Endothelial cell of umbilical vein (primary cell): ENCODE measurements around the gene RALGPS1. TPM values are rescaled to one million over a fixed set of nuclear protein-coding genes. Genes with fewer than 3 reads are reported as not detected.

Experiments
- BruUV-seq: library from RNA; stranded (reverse); fragments of 400-500 nt; replicated peaks from 2 replicates; lab custom pipeline; 2021; lab: Mats Ljungman, UMichigan
- CTCF ChIA-PET: fragments of 300-600, 350-600 bp; sonication (Branson Sonifier 250); formaldehyde crosslinking; loops from one replicate; lab custom pipeline; 2021; ENCODE audit warnings: antibody characterized with exemption, inconsistent platforms; lab: Charles Lee
- POLR2A ChIA-PET: fragments of 300-600, 350-600 bp; sonication (Branson Sonifier 250); formaldehyde crosslinking; loops from one replicate; lab custom pipeline; 2021; ENCODE audit warnings: antibody characterized with exemption, inconsistent platforms; lab: Charles Lee
- DNase-seq: peaks from one replicate; pipeline ENCODE4 v3.0.0-alpha.2; 2011; ENCODE audit warnings: low read depth, low spot score
- FAIRE-seq: peaks from 2 replicates; lab custom pipeline; 2011; peaks lifted over from hg19 to GRCh38; lab: Jason Lieb, UNC
- H2AFZ ChIP-seq: 2 replicates; pipeline ENCODE4 v1.6.0; 2012; ENCODE audit warnings: low read depth, low read length, control low read depth, inconsistent platforms
- H3K27ac ChIP-seq: 2 replicates; pipeline ENCODE4 v1.5.1; 2011; ENCODE audit warnings: low read depth, mild to moderate bottlenecking, control low read depth, low read length, moderate library complexity; ENCODE audit not compliant: insufficient read depth
- H3K27me3 ChIP-seq, 2 experiments: 2 replicates each; pipeline versions ENCODE4 v1.6.0 to v1.6.1; 2011; ENCODE audit warnings: low read length in 2 of 2, mixed read lengths in 1 of 2; ENCODE audit not compliant: control insufficient read depth in 2 of 2, insufficient read depth in 2 of 2
- H3K36me3 ChIP-seq, 2 experiments: 2 replicates in 1 of 2; 3 replicates in 1 of 2; pipeline ENCODE4 v1.5.1; 2011; ENCODE audit warnings: low read length in 2 of 2, mild to moderate bottlenecking in 1 of 2, moderate library complexity in 1 of 2; ENCODE audit not compliant: control insufficient read depth in 2 of 2, insufficient read depth in 2 of 2; ENCODE audit errors: extremely low read depth in 1 of 2
- H3K4me1 ChIP-seq: 3 replicates; pipeline ENCODE4 v1.5.1; 2011; ENCODE audit warnings: mild to moderate bottlenecking, low read length; ENCODE audit not compliant: control insufficient read depth, insufficient read depth; ENCODE audit errors: extremely low read depth
- H3K4me2 ChIP-seq: 2 replicates; pipeline ENCODE4 v1.6.1; 2011; ENCODE audit warnings: low read length, control low read depth, mixed read lengths; ENCODE audit not compliant: insufficient read depth
- H3K4me3 ChIP-seq, 3 experiments: fragments of 200-600 bp in 1 of 3; sonication (generic), shearing (Covaris generic) in 1 of 3; replicated peaks in 1 of 3; 2 replicates each; pipeline ENCODE4 v1.5.1; 2011 to 2016; ENCODE audit warnings: control low read depth in 3 of 3, low read length in 3 of 3, mild to moderate bottlenecking in 2 of 3, inconsistent platforms in 1 of 3, low read depth in 1 of 3, moderate library complexity in 1 of 3; ENCODE audit not compliant: insufficient read depth in 1 of 3
- H3K79me2 ChIP-seq: 2 replicates; pipeline ENCODE4 v1.6.0; 2012; ENCODE audit warnings: low read length, inconsistent platforms; ENCODE audit not compliant: control insufficient read depth, insufficient read depth
- H3K9ac ChIP-seq: replicated peaks from 2 replicates; pipeline ENCODE3; 2011; ENCODE audit warnings: low read length, control low read depth; ENCODE audit not compliant: insufficient read depth; ENCODE audit errors: extremely low read depth
- H3K9me1 ChIP-seq: replicated peaks from 3 replicates; pipeline ENCODE4 v1.6.0; 2011; ENCODE audit warnings: mild to moderate bottlenecking, low read length; ENCODE audit not compliant: control insufficient read depth, insufficient read depth; ENCODE audit errors: extremely low read depth
- H3K9me3 ChIP-seq: replicated peaks from 2 replicates; pipeline ENCODE4 v1.5.1; 2012; ENCODE audit warnings: low read length, inconsistent platforms; ENCODE audit not compliant: control insufficient read depth, insufficient read depth
- H4K20me1 ChIP-seq: replicated peaks from 2 replicates; pipeline ENCODE3; 2011; ENCODE audit warnings: mild to moderate bottlenecking, low read length; ENCODE audit not compliant: control insufficient read depth, insufficient read depth; ENCODE audit errors: extremely low read depth
- CTCF ChIP-seq, 2 donors: IDR thresholded peaks; 1 replicate in 1 of 2; 2 replicates in 1 of 2; pipeline ENCODE4 v1.5.1; 2011; ENCODE audit warnings: low read length in 2 of 2, mild to moderate bottlenecking in 2 of 2, moderate library complexity in 2 of 2, control low read depth in 1 of 2, inconsistent platforms in 1 of 2, low read depth in 1 of 2; ENCODE audit not compliant: insufficient read depth in 1 of 2; ENCODE audit errors: extremely low read depth in 1 of 2
- EZH2 ChIP-seq: IDR thresholded peaks from 2 replicates; pipeline ENCODE4 v1.6.1; 2012; ENCODE audit warnings: borderline replicate concordance, low read depth, mild to moderate bottlenecking, moderate library complexity, low read length, inconsistent platforms; ENCODE audit not compliant: severe bottlenecking
- GATA2 ChIP-seq: IDR thresholded peaks from 2 replicates; pipeline ENCODE4 v1.7.0; 2011; ENCODE audit warnings: low read depth, mild to moderate bottlenecking, moderate library complexity, mixed read lengths, low read length; ENCODE audit not compliant: insufficient read length, insufficient read depth
- MYC ChIP-seq: IDR thresholded peaks from one replicate; pipeline ENCODE4 v1.6.1; 2011; ENCODE audit warnings: mild to moderate bottlenecking, low read depth, low read length
- POLR2A ChIP-seq: IDR thresholded peaks from 2 replicates; pipeline ENCODE4 v1.6.1; 2012; ENCODE audit warnings: low read depth, mild to moderate bottlenecking, control low read depth, low read length
- POLR2AphosphoS5 ChIP-seq: IDR thresholded peaks from 2 replicates; pipeline ENCODE4 v1.6.1; 2012; ENCODE audit warnings: low read depth, mild to moderate bottlenecking, control low read depth, low read length, moderate library complexity; ENCODE audit not compliant: insufficient read depth
- dilution Hi-C: fragments of 300-500 bp; cut with MboI; formaldehyde crosslinking; loops from one replicate; pipeline ENCODE4 v1.15.0; 2019; ENCODE audit warnings: low sequenced_read_pairs; ENCODE audit not compliant: extremely low pct_ligation_motif_present
- intact Hi-C: fragments of 100-400 bp; cut with micrococcal nuclease; formaldehyde crosslinking; loops from one replicate; pipeline ENCODE4 v1.10.0; 2022
- polyA plus RNA-seq, 4 experiments: library from polyadenylated mRNA; depleted of rRNA in 3 of 4; stranded (reverse) in 3 of 4; unstranded in 1 of 4; fragments of >200 nt; gene quantifications; 2 replicates each; pipeline versions ENCODE4 v1.2.1 to v1.2.3, GENCODE V29; 2011 to 2012; ENCODE audit warnings: missing spikeins in 1 of 4
- total RNA-seq: library from RNA; stranded (reverse); gene quantifications from 2 replicates; pipeline ENCODE4 v1.2.3, GENCODE V29; 2021

Gene RALGPS1
- total and polyA plus RNA-seq, 2 donors (not counting 3 experiments of a cell fraction or from before 2014, with no cell fraction given): 3.8 to 5.5 TPM

DNA sequence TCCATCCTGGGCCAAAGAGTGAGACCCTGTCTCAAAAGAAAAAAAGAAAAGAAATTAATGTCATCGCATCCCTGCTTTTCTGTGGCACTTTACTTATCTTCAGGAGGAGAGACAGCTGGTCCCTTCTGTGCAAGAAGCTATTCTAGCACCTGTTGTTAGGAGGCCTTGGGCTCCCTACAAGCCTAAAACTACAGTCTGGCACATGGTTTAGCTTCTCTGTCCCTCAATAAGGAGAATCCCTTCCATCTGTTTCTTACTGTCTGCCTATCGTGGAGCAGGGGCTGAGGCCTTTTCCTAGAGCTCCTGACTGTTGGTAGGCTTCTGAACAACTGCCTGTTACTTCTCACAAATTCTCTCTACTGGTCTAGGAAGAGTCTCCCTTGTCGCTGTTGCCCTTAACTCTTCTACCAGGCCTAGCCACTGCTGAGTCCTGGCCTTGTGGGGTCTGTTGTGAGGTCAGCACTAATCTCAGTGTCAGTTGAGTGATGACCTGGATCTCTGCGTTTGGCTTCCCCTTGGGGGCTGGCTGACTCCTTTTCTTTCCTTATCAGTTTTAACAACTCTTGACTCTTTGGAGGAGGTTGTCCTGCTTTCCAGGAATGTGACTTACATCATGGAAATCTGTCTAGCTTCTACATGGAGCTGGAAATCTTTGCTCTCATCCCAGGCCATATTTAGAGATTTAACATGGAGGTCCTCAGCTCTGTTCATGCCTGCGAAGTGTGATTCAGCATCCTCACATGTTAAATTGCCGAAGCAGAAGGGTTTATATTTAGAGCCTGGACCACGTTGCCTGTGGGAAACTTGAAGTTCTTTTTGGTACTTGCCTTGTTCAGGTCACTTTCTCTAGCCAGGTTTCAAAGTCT is 344.3 kb downstream of the RALGPS1 start:
- FAIRE-seq (no peak), DNase-seq (no peak)
- no peaks in the 10 kb centered on the region for H3K36me3 ChIP-seq
- POLR2A ChIA-PET: no interaction called here
- intact Hi-C loops (no loop called here), dilution Hi-C loops (no loop called here)
- no peaks in the 10 kb centered on the region for H3K27me3 ChIP-seq
- CTCF ChIA-PET: interaction anchor here (1.0 kb wide), 1 partner anchor 89 kb away, joined by 4 read pairs; no protein-coding TSS in a partner anchor
- H4K20me1 ChIP-seq: no peaks in the 10 kb centered on the region
- no peak overlapping the region for H3K4me2 ChIP-seq
- no peak overlapping the region for H3K9ac ChIP-seq
- no peaks in the 10 kb centered on the region for H3K4me1 ChIP-seq
- no peak overlapping the region for H3K4me3 ChIP-seq
- H3K9me1 ChIP-seq: no peaks in the 10 kb centered on the region
- no peak for TF ChIP-seq POLR2A
- no peak for TF ChIP-seq EZH2
- TF ChIP-seq CTCF (IDR thresholded peaks at IDR 0.05; ENCODE audit: extremely low read depth in 1 of 2, insufficient read depth in 1 of 2, low read depth in 1 of 2, low read length in 2 of 2): no peak
- no peak for TF ChIP-seq GATA2
- BruUV-seq: no TSS peak
- H3K79me2 ChIP-seq: no peaks in the 10 kb centered on the region
- no peaks in the 10 kb centered on the region for H3K9me3 ChIP-seq
- H3K27ac ChIP-seq: no peak overlapping the region
- H2AFZ ChIP-seq: no peak overlapping the region

DNA sequence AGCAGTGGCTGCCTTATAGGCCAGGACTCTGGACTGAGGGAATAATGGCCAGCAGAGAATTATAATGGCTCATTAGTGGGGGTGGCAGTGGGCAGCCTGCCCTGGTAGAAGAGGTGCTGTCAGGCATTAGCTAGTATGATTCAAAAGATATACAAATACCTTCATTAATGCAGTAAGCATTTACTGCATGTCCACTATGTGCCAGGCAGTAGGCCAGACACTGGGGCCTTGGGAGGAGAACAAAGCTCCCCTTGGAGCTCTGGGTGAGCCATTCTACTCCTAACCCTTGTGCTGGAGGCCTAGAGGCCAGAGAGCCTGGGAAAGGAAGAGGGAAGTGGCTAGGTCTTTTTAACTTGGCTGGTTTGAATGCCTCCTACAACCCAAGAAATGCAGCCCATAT is 348.0 kb downstream of the RALGPS1 start:
- BruUV-seq: no TSS peak
- H3K27me3 ChIP-seq: no peaks in the 10 kb centered on the region
- dilution Hi-C loops (no loop called here), intact Hi-C loops (no loop called here)
- no peaks in the 10 kb centered on the region for H3K36me3 ChIP-seq
- H4K20me1 ChIP-seq: no peaks in the 10 kb centered on the region
- H3K79me2 ChIP-seq: no peaks in the 10 kb centered on the region
- no peak for DNase-seq
- ChIA-PET CTCF (interaction anchor here (0.7 kb wide), 1 partner anchor 10 kb away, joined by 3 read pairs; no protein-coding TSS in a partner anchor), POLR2A (no interaction called here)
- no peak overlapping the region for H3K9ac ChIP-seq
- no peaks in the 10 kb centered on the region for H3K9me1 ChIP-seq
- H2AFZ ChIP-seq: no peak overlapping the region
- no peak overlapping the region for H3K4me3 ChIP-seq
- no peaks in the 10 kb centered on the region for H3K4me1 ChIP-seq
- FAIRE-seq: no peak
- TF ChIP-seq POLR2AphosphoS5 (no peak), POLR2A (no peak), EZH2 (no peak), MYC (no peak)
- H3K4me2 ChIP-seq: no peak overlapping the region
- H3K27ac ChIP-seq: no peak overlapping the region
- no peaks in the 10 kb centered on the region for H3K9me3 ChIP-seq
